ENCODE data around the gene MFAP2. TPM values are rescaled to one million over a fixed set of nuclear protein-coding genes. Genes with fewer than 3 reads are reported as not detected.

MFAP2 gene
- total RNA-seq, 2 donors from 2014 or later: 24.0 to 62.2 TPM

DNA sequence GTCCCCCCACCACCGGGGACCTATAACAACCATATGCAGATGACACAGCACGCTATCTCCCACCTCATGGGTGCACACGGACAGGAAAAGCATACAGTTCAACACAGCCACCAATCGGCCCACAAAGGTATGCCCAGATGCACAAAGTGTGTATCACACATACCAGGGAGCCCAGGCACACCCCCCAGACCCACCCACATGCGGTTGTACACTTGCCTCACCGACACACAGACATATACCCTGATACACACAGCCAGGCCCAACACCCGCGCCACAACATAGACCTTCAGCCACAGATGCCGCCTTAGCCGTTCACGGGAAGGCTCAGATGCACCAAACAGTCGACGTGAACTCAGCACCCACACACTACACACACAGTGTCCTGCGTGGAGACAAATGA is 53.2 kb downstream of the MFAP2 start:
- DNase-seq (ENCODE audit: low spot score): no peak
- ATAC-seq (ENCODE audit: insufficient number of reproducible peaks, low FRiP score, low read depth): no peak

DNA sequence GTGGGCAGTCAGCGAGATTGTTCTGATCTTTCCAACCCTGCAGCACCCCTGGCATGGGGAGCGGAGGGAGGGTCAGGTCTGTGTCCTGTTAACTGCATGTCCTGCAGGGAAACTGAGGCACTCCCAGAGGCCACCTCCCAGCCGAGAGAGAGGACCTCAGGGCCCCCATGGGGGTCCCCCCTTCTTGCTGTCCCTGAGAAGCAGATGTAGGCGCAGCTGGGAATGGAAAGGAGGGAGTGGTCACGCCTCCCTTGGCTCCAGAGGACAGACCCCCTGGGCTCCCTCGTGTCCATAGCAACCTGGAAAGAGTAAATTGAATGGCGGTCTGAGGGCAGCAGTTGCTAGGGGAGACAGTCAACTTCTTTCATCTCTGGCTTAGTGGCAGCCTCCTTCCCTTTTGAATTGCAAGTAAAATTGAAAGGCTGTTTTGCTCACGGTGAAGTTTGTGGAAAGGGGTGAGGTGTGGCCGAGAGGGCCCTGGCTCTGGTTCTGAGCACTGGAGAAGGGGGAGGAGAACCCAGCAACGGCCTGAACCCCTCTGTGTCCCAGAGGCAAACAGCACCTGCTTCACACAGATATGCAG is 53.8 kb downstream of the MFAP2 start:
- Histone ChIP-seq H3K36me3 (peaks cover 8% of the 10 kb centered on the region), H3K4me3 (no peak overlapping the region), H3K9me3 (no peaks in the 10 kb centered on the region), H3K27ac (no peak overlapping the region), H3K27me3 (replicated peaks; ENCODE audit: insufficient read depth) (no peaks in the 10 kb centered on the region), H3K4me1 (ENCODE audit: control insufficient read depth in 1 of 2, low read depth in 2 of 2) (peaks cover 0 to 6% of the 10 kb centered on the region in 2 donors)
- no peak for ATAC-seq (ENCODE audit: insufficient number of reproducible peaks, low FRiP score, low read depth)
- DNase-seq (ENCODE audit: low spot score): no peak
- TF ChIP-seq, protein P1, sequence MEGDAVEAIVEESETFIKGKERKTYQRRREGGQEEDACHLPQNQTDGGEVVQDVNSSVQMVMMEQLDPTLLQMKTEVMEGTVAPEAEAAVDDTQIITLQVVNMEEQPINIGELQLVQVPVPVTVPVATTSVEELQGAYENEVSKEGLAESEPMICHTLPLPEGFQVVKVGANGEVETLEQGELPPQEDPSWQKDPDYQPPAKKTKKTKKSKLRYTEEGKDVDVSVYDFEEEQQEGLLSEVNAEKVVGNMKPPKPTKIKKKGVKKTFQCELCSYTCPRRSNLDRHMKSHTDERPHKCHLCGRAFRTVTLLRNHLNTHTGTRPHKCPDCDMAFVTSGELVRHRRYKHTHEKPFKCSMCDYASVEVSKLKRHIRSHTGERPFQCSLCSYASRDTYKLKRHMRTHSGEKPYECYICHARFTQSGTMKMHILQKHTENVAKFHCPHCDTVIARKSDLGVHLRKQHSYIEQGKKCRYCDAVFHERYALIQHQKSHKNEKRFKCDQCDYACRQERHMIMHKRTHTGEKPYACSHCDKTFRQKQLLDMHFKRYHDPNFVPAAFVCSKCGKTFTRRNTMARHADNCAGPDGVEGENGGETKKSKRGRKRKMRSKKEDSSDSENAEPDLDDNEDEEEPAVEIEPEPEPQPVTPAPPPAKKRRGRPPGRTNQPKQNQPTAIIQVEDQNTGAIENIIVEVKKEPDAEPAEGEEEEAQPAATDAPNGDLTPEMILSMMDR (IDR thresholded peaks at IDR 0.05): no peak

More for the DNA sequence above, 53.2 kb downstream of the MFAP2 start:
- Histone ChIP-seq H3K4me1 (ENCODE audit: control insufficient read depth in 1 of 2, low read depth in 2 of 2) (no peaks in the 10 kb centered on the region), H3K27me3 (replicated peaks; ENCODE audit: insufficient read depth) (no peaks in the 10 kb centered on the region), H3K36me3 (peaks cover 8% of the 10 kb centered on the region), H3K4me3 (no peak overlapping the region), H3K9me3 (no peaks in the 10 kb centered on the region), H3K27ac (no peak overlapping the region)
- TF ChIP-seq, protein P1 (IDR thresholded peaks at IDR 0.05): no peak

GRCh38 chr1:16925635-16926490 is 54.6 kb downstream of the MFAP2 start:
- H3K27ac ChIP-seq: no peak overlapping the region
- ATAC-seq (ENCODE audit: insufficient number of reproducible peaks, low FRiP score, low read depth) (no peak), DNase-seq (ENCODE audit: low spot score) (no peak)

GRCh38 chr1:16924919-16925477 is 55.4 kb downstream of the MFAP2 start:
- ATAC-seq (ENCODE audit: insufficient number of reproducible peaks, low FRiP score, low read depth) (no peak), DNase-seq (ENCODE audit: low spot score) (no peak)
- TF ChIP-seq, protein P1 (IDR thresholded peaks at IDR 0.05): no peak
- Histone ChIP-seq H3K27me3 (replicated peaks; ENCODE audit: insufficient read depth) (no peaks in the 10 kb centered on the region), H3K36me3 (no peaks in the 10 kb centered on the region), H3K27ac (no peak overlapping the region), H3K4me3 (no peak overlapping the region), H3K4me1 (ENCODE audit: control insufficient read depth in 1 of 2, low read depth in 2 of 2) (peaks cover 0 to 6% of the 10 kb centered on the region in 2 donors), H3K9me3 (no peaks in the 10 kb centered on the region)

More at GRCh38 chr1:16925635-16926490, 54.6 kb downstream of the MFAP2 start:
- Histone ChIP-seq H3K9me3 (no peaks in the 10 kb centered on the region), H3K4me1 (ENCODE audit: control insufficient read depth in 1 of 2, low read depth in 2 of 2) (peaks cover 0 to 6% of the 10 kb centered on the region in 2 donors), H3K36me3 (peaks cover 4% of the 10 kb centered on the region), H3K4me3 (no peak overlapping the region), H3K27me3 (replicated peaks; ENCODE audit: insufficient read depth) (no peaks in the 10 kb centered on the region)
- TF ChIP-seq, protein P1 (IDR thresholded peaks at IDR 0.05): no peak

Other genes with a start within 250 kb of the MFAP2 start
- under 1 TPM; under 0.01 TPM for gene RNU1-4, start 240.1 kb downstream of the MFAP2 start, total RNA-seq
- gene RNU1-2, start 84.6 kb downstream of the MFAP2 start, total RNA-seq: under 1 TPM; under 0.01 TPM
- 10 to 100 TPM; 49.7 to 56.2 TPM for gene CROCC, start 58.7 kb downstream of the MFAP2 start, total RNA-seq
- gene ATP13A2, start 31.3 kb upstream of the MFAP2 start, total RNA-seq: 10 to 100 TPM; 45.1 to 59.0 TPM
- gene SDHB, start 73.4 kb upstream of the MFAP2 start, total RNA-seq: 10 to 100 TPM; 81.5 to 98.9 TPM
- gene PADI2, start 138.8 kb upstream of the MFAP2 start, total RNA-seq: 1 to 10 TPM in 1 of 2 donors, under 1 TPM in 1; 0.27 to 2.3 TPM
- 1 to 10 TPM in 1 of 2 donors, not detected in 1; 1.2 TPM for gene PADI1, start 224.5 kb upstream of the MFAP2 start, total RNA-seq

Data from thoracic aorta (tissue), 2 donors.